ENCODE data around the gene CEMIP2.
"Not testable (repeated sequence)": the region's sequence is repeated elsewhere in the genome, so short reads cannot be mapped to it uniquely, and the experiment has no call there.

CEMIP2 gene

DNA sequence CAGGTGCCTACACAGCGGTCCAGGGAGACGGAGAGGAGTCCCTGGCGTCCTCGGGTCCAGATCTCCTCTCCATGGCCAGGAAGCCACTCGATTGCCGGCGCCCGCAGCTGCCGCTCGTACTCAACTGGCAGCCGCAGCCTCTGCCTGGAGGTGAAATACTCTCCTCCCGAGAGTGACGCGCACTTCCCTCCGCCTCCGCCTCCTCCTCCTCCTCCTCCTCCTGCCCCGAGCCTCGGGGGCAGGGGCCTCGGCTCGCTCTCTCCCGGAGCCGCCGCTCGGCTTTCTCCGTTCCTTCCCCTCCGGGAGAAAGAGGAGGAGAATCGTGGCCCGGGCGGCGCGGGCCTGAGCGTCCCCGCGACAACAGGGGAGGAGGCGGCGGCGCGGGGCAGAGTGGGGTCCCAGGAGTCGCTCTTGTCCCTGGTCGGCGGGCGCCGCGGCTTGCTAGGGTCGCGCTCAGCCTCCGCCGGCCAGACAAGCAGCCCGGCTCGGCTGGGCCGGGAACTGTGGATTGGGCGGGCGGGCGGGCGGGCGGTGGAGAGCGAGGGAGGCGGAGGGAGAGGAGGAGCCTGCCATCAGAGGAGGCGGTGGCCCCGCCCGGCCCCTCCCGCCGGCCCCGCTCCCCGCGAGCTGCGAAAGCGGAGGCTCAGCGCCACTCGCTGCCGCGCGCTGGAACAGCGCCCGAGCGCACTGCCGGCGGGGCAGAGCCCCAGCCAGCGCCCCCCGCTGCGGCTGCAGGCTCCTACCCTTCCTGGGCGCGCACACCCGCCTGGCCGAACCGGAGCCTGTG lies at the start of gene CEMIP2:
Gene CEMIP2 (minus strand): TSS at position 126 of the 787 bp plus-strand sequence. CDS start 18,140 bp downstream, outside the sequence.
- peak; percentile 90 for DNase-seq

GRCh38 chr9:71816916-71817451 lies 48.7 kb upstream of the CEMIP2 start:
- DNase-seq: no peak

GRCh38 chr9:71814815-71815214 lies 46.5 kb upstream of the CEMIP2 start:
- DNase-seq: no peak

DNA sequence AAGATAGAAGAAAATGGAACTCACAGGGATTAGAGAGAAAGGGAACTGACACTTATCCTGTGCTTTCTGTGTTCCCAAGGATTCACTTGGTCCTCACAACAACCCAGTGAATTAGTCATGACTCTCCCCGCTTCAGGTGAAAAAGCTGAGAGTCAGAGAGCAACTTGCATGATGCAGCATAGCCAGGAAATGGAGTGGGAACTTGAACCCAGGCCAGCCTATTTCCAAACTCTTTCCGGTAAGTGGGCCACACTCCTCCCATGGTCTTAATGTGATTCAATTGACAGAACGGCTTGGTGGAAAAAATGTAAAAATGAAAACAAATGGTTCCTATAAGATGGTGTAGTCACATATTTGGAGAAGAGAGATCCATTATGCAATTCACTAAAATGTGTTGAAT lies 45.9 kb upstream of the CEMIP2 start:
- DNase-seq: no peak

DNA sequence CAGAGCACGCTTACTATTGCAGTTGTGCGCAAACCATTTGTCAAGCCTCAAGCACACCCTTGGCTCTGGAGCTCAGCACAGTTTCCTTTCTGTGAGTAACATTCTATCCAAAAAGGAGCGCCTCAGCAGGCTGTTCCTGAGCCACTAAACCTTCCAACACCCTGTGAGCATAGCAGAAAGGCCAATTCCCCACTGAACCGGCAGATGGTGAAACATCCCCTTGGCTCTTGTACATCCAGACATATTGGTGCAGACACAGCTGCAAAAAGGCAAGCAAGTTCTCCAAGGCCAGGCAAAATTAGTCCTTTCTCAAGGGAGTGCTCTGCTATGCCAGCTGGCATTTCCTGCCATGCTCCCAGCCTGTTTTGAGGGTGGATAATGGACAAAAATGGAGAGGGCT lies 44.1 kb upstream of the CEMIP2 start:
- no peak for DNase-seq

- DNase-seq: no peak
Measured at GRCh38 chr9:71808068-71808467, 39.8 kb upstream of the CEMIP2 start.

GRCh38 chr9:71806901-71807307 lies 38.6 kb upstream of the CEMIP2 start:
- peak; percentile 71 for DNase-seq

DNA sequence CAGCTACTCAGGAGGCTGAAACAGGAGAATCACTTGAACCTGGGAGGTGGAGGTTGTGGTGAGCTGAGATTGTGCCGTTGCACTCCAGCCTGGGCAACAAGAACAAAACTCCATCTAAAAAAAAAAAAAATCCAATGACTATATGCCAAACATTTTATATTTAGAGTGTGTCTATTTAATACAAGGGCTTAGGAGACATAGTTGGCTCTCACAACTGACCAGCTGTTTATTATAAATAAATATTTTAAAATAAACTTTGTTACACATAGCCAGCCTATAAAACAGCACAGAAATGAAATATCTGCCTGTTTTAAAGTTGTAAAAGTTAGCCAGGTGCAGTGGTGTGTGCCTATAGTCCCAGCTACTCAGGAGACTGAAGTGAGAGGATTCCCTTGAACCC lies 36.8 kb upstream of the CEMIP2 start:
- not testable (repeated sequence) for DNase-seq

DNA sequence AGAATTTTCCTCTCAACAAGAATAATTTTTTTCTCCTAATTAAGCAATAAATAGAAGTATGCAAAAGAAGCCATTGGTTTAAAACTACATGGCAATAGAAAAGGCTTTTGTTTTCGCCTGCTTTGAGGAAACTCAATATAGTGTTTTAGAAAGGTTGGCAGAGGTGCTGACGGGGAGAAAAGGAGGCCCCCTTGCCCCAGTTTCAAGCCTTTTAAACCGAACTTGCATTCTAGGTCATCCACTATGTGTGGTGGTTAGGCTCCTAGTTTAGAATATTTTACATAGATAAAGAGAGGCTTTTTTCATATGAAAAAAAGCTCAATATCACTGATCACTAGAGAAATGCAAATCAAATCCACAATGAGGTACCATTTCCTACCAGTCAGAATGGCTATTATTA lies 33.5 kb upstream of the CEMIP2 start:
- no peak for DNase-seq

- no peak for DNase-seq
Measured at GRCh38 chr9:71797266-71797665, 29.0 kb upstream of the CEMIP2 start.

- peak; percentile 64 for DNase-seq
Measured at GRCh38 chr9:71796100-71796767, 27.9 kb upstream of the CEMIP2 start.

- DNase-seq: no peak
Measured at GRCh38 chr9:71795097-71795813, 26.9 kb upstream of the CEMIP2 start.

DNA sequence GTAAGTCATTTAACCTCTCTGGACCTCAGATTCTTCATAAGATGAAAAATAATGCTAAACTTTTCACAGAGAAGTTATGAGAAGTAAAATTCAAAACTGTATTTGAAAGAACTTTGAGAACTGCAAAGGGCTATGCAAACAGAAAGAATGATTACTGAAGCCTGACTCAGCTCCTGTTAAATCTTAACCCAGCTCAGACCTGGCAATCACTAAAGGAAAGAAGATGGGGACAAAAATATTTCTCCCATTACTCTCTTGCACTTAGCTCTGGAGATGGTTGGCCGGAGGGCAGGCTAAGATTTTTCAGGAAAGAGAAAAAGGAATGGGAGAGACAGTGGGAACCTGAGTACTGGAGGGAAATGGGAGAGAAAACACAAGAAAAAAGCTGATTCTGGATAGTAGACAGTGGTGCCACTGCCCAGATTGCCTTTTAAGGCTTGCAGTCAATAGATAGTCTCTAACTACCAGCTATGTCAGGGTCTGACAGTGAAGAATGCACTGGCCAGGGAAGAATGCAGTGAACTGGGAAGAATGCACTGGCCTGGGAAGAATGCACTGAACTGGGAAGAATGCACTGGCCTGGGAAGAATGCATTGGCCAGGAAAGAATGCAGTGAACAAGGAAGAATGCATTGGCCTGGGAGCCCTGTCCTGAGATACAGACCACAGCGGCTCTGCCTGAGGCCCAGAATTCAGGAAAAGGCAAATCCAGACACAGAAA lies 25.2 kb upstream of the CEMIP2 start:
- no peak for DNase-seq

DNA sequence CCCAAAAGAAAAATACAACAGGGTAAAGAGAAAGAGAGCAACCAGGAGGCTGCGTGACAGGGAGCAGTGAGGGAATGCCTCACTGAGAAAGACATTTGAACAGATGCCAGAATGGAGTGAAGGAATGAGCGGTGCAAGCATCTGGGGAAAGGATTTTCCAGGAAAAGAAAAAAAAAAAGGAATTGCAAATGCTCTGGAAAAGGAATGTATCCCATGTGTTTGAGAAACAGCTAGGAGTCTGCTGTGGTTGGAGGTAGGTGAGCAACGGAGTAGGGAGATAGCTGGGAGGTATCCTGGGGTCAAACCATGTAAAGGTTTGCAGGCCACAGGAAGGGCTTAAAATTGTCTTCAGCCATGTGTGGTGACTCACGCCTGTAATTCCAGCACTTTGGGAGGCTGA lies 23.6 kb upstream of the CEMIP2 start:
- no peak for DNase-seq

DNA sequence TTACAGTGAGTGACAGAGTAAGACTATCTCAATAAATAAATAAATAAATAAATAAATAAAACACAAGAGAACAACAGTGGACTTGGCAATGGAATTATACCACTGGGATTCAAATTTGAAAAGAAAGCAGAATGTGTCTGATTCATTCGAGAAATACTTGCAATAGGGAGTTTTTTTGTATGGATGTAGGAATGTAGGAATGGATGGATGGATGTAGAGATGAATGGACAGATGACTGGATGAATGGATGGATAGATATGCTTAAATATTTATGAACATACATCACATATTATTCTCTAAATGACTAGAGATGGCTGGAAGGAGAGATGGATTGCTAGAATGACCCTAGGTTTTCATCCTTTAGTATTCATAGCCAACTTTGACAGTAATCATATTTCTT lies 22.0 kb upstream of the CEMIP2 start:
- no peak for DNase-seq

DNA sequence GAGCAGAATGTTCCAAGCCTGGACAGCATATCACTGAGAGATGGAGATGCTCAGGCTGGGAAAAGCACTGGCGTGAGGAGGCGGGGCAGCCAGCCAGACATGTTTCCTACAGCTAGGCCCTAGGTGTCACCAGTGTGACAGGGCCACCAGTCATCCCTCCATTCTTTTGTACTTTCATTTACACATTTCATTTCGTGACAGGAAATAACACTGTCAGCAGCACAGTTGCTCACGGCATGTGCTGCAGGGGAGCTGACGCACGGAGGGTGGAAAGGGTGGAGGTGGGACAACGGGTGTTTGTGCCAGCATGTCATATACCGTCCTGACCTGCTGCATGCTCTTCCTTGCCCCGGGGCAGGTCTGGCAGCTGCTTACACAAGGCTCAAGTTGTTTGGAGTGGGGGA lies 14.8 kb upstream of the CEMIP2 start:
- DNase-seq: peak; percentile 91

DNA sequence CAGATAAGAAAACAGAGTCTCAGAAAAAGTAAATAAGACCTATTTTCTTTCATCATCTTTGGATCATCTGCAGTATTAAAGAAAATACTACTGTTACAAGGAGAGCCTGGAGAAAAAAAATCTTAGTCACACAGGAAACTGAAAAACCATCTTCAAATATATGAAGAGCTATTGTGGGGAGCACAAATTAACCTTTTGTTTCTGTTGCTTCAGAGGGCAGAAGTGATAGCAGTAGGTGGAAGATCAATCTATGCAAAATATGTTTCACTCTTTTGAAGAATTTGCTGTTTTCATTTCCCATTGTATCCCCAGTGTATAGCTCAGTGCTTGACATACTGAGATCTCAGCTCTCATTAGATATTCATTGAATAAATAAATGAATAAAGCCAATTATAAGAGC lies 13.1 kb upstream of the CEMIP2 start:
- DNase-seq: no peak

- DNase-seq: no peak
Measured at GRCh38 chr9:71780953-71781352, 12.6 kb upstream of the CEMIP2 start.

- no peak for DNase-seq
Measured at GRCh38 chr9:71778085-71778484, 9.8 kb upstream of the CEMIP2 start.

- no peak for DNase-seq
Measured at GRCh38 chr9:71774920-71775319, 6.6 kb upstream of the CEMIP2 start.

DNA sequence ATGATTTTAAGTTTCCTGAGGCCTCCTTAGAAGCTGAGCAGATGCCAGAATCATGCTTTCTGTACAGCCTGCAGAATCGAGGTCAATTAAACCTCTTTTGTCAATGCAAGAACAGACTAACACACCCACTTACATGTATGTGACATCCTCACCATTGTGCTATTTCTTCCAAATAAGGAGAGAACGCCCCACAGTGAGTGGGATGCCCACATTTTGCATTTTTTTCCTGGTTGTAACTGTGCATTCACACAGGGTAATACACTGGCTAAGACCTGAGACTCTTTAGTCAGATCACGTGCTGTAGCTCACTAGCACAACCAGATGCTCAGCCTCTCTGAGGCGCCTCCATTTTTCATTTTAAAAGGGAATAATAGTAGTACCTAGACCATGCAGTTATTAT lies 4.4 kb upstream of the CEMIP2 start:
- no peak for DNase-seq

DNA sequence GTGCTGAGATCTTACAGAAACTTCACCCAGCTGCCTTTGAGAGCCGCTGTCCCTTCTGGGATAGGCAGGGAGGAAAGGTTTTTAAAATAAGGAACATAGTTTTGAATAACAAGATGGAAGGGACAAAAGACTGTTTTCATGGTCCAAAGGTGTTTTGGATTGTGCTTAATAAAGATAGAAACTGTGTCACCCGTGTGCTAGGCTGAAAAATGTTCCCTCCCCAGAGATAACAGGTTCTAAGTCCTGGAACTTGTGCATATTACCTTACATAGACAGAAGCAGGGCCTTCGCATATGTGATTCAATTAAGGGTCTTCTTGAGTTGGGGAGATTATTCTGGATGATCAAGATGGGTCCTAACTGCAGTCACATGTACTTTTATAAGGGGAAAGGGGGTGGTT lies 1.9 kb upstream of the CEMIP2 start:
- DNase-seq: no peak

Measured in CD4-positive, alpha-beta T cell treated with Interleukin-15 for 1 hour (primary cell).